Measurements from ENCODE around the gene FCHSD2.
A peak's percentile ranks its signal among the peaks of the same experiment; 100 is the strongest.

The FCHSD2 gene

GRCh38 chr11:73142128-73142377, at the start of gene FCHSD2:
Gene FCHSD2 (minus strand): TSS chr11:73142318. CDS start chr11:73141877, 441 bp downstream.
- no peak for DNase-seq

- no peak for DNase-seq
Observed at GRCh38 chr11:73191151-73191550, 49.0 kb upstream of the FCHSD2 start.

- DNase-seq: no peak
Observed at GRCh38 chr11:73190557-73190885, 48.4 kb upstream of the FCHSD2 start.

- no peak for DNase-seq
Observed at GRCh38 chr11:73189723-73190556, 47.8 kb upstream of the FCHSD2 start.

- no peak for DNase-seq
Observed at GRCh38 chr11:73189315-73189714, 47.2 kb upstream of the FCHSD2 start.

- no peak for DNase-seq
Observed at GRCh38 chr11:73188301-73188700, 46.2 kb upstream of the FCHSD2 start.

GRCh38 chr11:73187854-73188253, 45.7 kb upstream of the FCHSD2 start:
- DNase-seq: no peak

GRCh38 chr11:73186886-73187285, 44.8 kb upstream of the FCHSD2 start:
- DNase-seq: no peak

GRCh38 chr11:73186294-73186850, 44.3 kb upstream of the FCHSD2 start:
- no peak for DNase-seq

- peak; percentile 94 for DNase-seq
Observed at GRCh38 chr11:73185680-73186293, 43.7 kb upstream of the FCHSD2 start.

- peak; percentile 71 for DNase-seq
Observed at GRCh38 chr11:73184953-73185671, 43.0 kb upstream of the FCHSD2 start.

GRCh38 chr11:73182824-73183321, 40.8 kb upstream of the FCHSD2 start:
- peak; percentile 65 for DNase-seq

GRCh38 chr11:73178681-73179080, 36.6 kb upstream of the FCHSD2 start:
- no peak for DNase-seq

GRCh38 chr11:73177778-73178539, 35.8 kb upstream of the FCHSD2 start:
- peak; percentile 79 for DNase-seq

- DNase-seq: no peak
Observed at GRCh38 chr11:73177380-73177777, 35.3 kb upstream of the FCHSD2 start.

- DNase-seq: no peak
Observed at GRCh38 chr11:73176874-73177155, 34.7 kb upstream of the FCHSD2 start.

GRCh38 chr11:73176145-73176873, 34.2 kb upstream of the FCHSD2 start:
- DNase-seq: no peak

- no peak for DNase-seq
Observed at GRCh38 chr11:73175551-73176144, 33.5 kb upstream of the FCHSD2 start.

- no peak for DNase-seq
Observed at GRCh38 chr11:73174495-73174791, 32.3 kb upstream of the FCHSD2 start.

- peak; percentile 27 for DNase-seq
Observed at GRCh38 chr11:73173755-73174494, 31.8 kb upstream of the FCHSD2 start.

GRCh38 chr11:73172992-73173656, 31.0 kb upstream of the FCHSD2 start:
- DNase-seq: no peak

Data from NCI-H226 (cell line).